Right lung (tissue), 5 donors: ENCODE results near the gene CIDEC. TPM values are rescaled to one million over a fixed set of nuclear protein-coding genes. Genes with fewer than 3 reads are reported as not detected.
A peak's percentile ranks its signal among the peaks of the same experiment; 100 is the strongest.
"Not testable (repeated sequence)": the region's sequence is repeated elsewhere in the genome, so short reads cannot be mapped to it uniquely, and the experiment has no call there.

ENCODE experiments used
- DNase-seq, 2 donors: peaks; one replicate each; pipeline ENCODE4 v3.0.0-alpha.2; 2013
- polyA plus RNA-seq, 5 donors: library from polyadenylated mRNA; unstranded; fragments of 120-200 nt; gene quantifications; one replicate each; pipeline versions ENCODE4 v1.2.1 to v1.2.3, GENCODE V29; 2013; ENCODE audit warnings: inconsistent platforms in 1 of 5, low replicate concordance in 1 of 5; ENCODE audit not compliant: insufficient read length in 5 of 5, insufficient read depth in 1 of 5

The CIDEC gene
- polyA plus RNA-seq, 5 donors, result 0.10 to 0.30 (median 0.21) TPM; not detected in 2

DNA sequence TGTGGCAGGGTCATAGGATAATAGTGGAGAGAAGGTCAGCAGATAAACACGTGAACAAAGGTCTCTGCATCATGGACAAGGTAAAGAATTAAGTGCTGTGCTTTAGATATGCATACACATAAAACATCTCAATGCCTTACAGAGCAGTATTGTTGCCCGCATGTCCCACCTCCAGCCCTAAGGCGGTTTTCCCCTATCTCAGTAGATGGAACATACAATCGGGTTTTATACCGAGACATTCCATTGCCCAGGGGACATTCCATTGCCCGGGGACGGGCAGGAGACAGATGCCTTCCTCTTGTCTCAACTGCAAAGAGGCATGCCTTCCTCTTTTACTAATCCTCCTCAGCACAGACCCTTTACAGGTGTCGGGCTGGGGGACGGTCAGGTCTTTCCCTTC is 32.2 kb downstream of the CIDEC start:
- DNase-seq, result not testable (repeated sequence)

DNA sequence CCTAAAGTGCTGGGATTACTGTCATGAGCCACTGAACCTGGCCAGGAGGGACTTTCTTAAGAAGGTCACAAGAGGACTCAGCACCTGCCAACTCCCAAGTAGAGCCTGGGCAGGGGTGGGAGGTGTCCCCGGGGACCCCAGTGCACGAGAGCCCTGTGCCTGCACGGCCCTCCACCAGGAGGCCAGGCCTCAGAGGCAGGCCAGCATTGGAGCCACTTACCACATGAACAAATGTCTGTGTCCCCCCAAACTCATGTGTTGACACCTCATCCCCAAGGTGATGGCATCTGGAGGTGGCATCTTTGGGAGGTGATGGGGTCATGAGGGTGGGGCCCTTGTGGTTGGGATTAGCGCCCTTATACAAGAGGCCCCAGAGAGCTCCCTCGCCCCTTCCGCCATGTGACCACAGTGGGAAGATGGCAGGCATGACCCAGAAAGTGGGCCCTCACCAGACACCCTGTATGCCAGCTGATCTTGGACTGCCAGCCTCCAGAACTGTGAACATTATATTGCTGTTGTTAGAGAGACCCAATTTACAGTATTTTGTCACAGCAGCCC is 33.0 kb downstream of the CIDEC start:
- DNase-seq, result no peak

DNA sequence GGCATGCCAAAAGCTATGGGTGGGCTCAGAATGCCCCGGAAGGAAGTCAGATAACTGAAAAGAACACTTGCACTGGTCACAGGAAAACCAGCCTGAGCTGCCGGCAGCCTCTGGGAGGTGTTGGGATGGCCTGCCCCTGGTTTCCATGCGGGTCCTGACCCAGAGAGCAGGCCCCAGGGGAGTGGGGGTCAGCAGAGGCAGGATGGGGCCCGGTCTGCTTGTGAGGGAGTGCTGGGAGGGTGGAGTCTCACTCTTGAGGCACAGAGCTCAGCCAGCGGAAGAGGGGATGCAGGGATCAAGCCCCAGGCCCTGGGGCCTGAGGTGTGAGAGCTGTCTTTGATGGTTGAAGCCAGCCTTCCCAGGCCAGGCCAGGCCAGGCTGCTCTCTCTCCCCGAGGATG is 33.8 kb downstream of the CIDEC start:
- no peak for DNase-seq

DNA sequence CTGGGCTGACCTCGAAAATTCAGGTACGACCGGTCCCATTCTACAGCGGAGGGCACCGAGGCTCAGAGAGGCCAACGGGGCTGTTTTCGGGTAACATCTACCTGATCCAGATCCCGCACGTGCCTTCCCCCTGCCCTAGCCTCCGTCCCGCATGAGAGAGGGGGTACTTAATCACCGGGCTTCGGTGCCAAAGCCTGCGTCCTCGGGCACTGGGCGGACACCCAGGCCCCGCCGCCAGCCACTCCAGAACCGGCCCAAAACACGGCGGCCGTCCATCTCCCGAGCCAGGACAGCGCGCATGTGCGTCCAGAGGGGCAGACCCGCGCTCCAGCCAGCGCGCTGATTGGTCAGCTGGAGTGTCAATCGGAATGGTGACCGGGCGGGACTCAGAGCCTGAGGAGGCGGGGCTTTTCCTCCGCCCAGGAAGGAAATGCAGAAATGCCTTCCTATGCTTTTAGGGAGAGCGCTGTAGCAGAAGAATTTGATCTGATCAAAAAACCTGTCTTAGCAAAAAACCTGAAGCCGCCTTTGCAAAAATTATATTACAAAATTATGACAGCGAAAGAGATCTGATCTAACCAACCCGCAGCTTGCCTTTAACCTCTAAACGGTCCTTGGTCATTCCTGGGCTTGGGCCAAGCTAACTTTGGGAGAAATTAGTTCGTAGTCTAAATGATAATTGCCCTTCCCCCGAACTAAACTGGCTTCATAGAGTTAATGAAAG is 36.2 kb downstream of the CIDEC start, which contains the start of gene RPUSD3:
Gene RPUSD3 (minus strand): TSS at position 294 of the 724 bp plus-strand sequence. CDS start 18 bp downstream, at position 276.
- peak; percentile 97 to 98 for DNase-seq

DNA sequence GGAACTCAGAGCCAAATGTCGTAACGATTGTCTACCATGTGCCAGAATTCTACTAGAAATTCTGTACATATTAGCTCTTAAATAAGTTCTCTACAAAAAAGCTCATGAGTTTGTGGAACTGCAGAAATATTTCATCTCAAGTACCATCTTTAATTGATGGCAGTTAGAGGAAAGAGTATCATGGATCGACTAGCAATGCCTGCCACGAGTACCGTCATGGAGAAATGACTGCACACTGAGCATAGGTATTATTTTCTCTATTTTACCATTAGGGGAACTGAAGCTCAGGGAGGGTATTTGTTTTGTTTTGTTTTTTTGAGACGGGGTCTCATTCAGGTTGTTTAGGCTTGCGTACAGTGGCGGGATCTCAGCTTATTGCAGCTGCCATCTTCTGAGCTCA is 39.0 kb downstream of the CIDEC start:
- no peak for DNase-seq

DNA sequence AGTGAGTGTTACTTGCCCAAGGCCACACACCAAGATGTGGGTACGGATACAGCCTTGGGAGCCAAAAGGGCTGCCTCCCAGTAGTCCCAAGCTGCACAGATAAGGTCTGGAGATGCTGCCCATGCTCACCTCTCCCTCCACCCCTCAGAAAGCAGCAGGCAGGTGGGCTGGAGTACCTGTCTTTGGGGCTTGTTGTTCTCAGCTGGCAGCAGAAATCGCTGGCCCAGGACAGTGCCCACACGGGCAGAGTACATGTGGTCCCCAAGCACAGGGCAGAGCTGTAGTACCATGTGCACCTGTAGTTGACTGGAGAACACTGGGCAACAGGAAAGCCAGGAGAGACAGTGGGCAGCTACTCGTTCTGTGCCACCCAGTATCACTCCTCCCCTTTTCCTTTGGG is 41.2 kb downstream of the CIDEC start:
- no peak for DNase-seq

DNA sequence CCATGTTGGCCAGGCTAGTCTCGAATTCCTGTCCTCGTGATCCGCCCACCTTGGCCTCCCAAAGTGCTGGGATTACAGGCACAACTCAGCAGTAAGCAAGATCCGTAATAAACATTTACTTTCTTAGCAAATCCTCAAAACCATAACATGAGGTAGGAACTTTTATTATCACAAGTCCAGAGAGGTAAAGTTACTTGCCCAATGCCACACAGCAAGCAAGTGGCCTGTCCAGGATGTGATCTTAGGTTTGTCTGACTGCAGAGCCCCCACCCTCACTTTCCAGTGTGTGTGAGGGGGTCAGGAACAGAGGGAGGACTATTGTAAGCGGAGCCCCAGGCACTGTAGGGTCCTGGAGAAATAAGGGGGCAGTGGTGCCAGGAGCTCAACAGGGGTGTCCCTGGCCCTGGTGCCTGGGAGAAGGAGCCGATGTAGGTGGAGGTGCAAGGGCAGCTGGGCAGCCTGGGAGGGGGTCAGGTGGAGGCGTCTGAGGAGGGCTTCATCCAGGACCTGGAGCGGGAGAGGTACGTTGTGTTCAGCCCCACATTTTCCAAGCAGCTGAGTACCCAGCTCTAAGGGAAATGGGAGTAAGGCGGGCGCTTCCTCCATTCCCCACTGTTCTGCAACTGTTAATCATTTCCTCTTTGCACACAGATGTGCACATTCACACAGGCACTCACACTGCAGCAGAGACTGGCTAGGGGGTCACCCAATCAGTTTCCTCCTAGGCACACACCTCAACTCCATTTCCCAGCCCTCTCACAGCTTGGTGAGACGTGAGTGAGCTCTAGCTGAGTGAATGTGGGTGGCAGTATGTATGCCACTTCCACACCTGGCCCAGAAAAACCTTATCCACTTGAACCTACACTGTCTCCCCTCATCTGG is 42.1 kb downstream of the CIDEC start:
- no peak for DNase-seq

DNA sequence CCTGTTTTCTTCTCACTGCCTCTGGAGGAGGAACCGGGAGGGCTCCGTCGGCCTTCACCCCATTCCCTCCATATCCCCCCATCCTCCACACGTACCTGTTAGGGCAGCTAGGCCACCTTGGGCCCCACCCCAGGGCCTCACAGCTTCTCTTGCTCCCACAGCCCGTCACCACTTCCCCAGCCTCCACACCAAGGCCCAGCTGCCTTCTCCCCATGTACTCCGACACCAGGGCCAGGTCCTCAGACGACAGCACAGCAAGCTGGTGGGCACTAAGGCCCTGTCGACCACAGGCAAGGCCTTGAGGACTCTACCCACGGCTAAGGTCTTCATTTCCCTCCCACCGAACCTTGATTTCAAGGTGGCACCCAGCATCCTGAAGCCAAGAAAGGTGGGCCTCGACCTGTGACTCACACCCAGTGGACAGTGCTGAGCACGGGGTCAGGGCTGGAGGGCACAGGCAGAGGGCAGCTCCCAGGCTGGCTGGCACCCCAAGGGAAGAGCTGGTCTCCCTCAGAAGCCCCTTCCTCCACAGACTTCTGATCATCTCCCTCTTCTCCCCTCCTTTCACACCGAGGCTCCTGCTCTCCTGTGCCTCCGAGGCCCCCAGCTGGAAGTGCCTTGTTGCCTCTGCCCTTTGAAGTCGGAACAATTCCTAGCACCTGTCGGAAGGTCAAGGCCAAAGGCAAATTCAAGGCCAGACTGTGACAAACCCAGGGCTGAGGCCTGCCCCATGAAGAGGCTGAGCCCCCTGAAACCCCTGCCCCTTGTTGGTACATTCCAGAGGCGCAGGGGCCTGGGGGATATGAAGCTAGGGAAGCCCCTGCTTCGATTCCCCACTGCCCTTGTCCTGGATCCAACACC is 45.3 kb downstream of the CIDEC start:
- DNase-seq, result no peak

DNA sequence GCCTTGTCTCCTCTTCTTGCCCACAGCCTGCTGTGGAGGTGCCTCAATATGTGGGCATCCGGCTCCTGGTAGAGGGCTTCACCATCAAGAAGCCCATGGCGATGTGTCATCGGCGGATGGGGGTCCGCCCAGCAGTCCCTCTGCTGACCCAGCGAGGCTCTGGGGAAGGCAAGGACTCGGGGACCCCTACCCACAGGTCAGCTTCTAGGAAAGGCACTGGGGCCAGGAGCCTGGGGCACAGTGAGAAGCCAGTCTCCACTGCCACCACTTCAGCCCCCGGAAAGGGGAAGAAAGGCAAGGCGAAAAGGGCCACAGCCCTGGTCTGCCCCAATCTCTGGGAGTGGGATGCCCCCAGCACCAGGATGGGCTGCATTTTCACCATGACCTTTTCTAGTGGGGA is 47.0 kb downstream of the CIDEC start:
- no peak for DNase-seq

DNA sequence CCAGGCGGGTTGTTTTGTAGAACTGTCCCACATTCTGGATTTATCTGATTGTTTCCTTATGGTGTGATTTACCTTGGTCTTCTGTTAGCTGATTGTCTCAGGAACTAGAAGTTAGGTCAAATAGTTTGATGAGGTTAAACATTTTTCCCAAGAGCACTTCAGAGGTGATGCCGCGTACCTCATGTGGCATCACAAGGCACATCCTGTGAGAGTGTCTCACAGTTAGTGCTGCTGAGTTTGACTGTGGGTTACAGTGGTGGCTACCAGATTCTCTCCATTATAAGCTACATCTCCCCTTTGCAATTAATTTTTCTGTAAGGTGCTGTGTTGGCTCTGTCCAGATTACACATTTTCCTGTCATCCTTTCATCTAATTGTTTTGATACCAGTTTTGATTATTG is 48.8 kb downstream of the CIDEC start:
- no peak for DNase-seq

DNA sequence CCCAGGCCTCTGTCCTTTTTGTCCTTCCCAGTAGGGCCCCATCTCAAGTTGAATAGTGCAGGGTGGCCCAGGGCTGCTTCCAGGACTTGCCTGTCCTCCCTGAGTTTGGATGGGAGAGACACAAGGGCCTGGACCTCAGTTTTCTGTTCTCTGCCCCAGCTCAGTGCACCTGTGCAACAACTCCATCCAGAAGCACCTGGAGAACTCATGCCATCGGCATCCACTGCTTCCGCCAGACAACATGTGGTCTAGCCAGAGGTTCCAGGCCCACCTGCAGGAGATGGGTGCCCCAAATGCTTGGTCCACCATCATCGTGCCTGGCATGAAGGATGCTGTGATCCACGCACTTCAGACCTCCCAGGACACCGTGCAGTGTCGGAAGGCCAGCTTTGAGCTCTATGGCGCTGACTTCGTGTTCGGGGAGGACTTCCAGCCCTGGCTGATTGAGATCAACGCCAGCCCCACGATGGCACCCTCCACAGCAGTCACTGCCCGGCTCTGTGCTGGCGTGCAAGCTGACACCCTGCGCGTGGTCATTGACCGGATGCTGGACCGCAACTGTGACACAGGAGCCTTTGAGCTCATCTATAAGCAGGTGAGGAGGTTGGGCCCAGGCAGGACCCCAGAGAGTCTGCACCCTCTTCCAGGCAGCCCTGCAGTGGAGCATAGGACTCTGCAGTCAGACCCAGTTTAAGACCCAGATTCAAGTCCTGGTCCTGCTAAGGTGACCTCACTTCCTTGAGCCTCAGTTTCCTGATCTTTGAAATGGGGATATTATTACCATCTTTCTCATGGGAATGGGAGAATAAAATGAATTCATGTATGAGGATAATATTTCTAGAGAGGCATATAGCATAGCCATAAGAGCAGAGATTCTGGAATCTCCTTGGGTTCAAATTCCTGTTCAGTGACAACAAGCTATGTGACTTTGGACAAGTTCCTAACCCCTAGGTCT is 51.0 kb downstream of the CIDEC start:
- DNase-seq, result no peak

DNA sequence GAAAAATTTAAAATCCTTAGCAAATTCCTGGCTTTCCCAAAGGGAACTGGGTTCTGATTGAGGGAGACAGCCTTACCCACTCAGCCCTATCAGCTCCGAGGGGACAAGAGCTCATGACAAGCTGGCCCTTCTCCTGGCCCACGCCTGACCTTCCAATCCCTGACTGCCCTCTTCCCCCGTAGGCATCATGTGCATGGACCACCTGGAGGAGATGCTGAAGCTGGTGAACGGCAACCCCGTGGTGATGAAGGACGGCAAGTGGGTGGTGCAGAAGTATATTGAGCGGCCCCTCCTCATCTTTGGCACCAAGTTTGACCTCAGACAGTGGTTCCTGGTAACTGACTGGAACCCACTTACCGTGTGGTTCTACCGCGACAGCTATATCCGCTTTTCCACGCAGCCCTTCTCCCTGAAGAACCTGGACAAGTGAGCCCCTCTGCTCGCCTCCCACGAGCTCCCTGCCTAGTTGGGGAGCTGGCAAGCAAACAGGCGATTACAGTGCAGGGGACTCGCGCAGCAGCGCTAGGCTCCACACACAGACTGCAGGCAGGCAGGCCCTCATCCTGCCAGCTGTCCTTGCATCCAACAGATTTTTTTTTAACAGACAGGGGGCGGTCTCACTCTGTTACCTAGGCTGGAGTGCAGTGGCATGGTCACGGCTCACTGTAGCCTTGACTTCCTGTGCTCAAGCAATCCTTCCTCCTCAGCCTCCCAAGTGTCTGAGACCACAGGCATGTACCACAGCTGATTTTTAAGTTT is 53.1 kb downstream of the CIDEC start:
- DNase-seq, result no peak

DNA sequence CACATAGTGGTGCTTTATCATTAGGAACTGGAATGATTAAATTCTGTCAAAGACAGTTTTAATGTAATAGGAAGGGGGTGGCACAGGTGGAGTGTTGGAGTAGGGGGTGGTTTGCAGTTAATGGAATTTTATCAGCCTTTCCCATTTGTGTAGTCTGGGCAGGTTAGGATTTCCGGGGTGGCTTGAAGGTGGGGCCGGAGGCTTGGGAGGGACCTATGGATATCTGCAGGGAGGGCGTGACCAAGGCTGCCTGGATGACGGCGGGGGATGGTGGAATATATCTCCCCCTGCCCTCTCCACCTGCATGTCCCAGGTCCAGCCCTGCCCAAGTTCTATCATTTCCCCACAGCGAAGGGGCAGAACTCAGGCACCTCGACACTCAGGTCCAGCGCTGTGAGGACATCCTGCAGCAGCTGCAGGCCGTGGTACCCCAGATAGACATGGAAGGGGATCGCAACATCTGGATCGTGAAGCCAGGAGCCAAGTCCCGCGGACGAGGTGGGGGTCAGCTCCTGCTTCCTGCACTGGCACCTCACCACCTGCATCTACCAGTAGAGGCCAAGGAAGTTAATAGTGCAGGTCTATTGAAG is 54.5 kb downstream of the CIDEC start:
- DNase-seq, result no peak

DNA sequence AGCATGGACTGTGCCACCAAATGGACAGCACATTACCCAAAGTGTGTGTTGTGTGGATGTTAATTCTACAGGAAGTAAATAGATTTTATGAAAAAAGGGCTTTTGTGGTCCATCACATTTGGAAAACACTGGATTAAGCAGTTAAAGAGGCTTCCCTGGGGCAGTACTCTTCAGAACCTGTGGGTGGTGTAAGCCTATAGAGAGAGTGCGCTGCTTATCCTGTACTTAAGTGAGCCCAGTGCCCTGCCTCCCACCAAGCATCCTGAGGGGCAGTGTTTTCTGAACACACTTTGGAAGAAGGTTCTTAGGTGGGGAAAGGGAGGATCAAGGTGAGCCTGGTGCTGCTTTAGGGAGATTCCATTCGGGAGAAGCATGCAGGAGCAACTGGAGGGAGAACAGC is 59.1 kb downstream of the CIDEC start:
- DNase-seq, result no peak

DNA sequence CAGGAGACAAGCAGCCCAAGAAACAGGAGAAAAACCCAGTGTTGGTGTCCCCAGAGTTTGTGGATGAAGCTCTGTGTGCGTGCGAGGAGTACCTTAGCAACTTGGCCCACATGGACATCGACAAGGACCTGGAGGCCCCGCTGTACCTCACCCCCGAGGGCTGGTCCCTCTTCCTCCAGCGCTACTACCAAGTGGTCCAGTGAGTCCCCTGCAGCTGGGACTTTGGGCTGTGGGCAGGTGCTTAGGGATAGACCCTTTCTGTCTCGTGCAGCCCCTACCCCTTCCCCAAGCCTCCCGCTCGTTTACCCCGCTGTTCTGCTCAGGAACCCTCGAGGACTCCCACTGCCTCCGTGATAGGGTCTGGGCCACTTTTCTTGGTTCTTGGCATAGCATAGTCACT is 59.5 kb downstream of the CIDEC start:
- no peak for DNase-seq

DNA sequence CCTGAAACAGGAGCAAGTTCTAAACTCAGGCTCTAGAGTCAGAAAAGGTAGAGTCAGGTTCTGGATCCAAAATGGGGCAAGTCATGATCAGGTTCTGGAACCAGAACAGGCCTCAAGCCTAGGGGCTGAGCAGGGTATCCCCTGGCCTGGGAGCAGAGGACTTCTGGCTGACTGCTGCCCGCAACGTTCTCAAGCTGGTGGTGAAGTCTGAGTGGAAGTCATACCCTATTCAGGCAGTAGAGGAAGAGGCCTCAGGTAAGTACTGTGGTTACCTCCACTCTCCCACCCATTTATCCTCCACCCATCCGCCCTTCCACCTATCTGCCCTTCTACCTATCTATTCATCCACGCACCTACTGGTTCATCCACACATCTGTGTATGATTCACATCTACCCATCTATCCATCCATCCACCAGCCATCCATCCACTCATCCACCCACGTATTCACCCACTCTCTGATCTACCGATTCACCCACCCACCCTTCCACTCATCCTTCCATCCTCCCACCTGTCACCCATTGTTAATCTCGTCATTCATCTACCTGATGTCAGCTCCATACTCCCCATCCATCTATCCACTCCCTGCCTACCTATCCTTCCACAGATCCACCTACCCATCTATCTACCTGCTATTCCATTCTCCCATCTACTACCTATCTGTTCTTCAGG is 61.3 kb downstream of the CIDEC start:
- DNase-seq, result no peak

DNA sequence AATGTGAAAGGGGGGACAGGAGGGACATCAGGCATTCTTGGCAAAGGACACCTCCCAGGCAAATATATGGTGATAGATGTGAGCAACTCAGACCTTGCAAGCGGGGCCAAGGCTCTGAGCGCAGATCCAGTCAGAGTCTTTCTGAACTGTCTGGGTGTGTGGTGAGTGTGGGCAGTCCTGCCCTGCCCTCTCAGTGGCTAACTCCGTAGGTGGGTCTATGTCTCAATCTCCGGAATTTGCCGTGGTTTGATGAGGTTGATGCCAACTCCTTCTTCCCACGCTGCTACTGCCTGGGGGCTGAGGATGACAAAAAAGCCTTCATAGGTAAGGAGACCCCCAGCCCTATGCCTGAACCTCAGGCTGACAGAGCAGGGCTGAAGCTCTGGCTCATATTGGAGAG is 62.6 kb downstream of the CIDEC start:
- no peak for DNase-seq
